B cell (primary cell): Measurements from ENCODE around the gene AQP10.

ENCODE experiments used
- CTCF ChIP-seq: fragments of 200-600 bp; IDR thresholded peaks from one replicate; pipeline ENCODE4 v1.8.0; 2022; ENCODE audit warnings: antibody characterized with exemption, mild to moderate bottlenecking
- EZH2 ChIP-seq: IDR thresholded peaks from 2 replicates; pipeline ENCODE4 v1.6.1; 2012; ENCODE audit warnings: borderline replicate concordance, low read depth, mild to moderate bottlenecking, moderate library complexity, low read length; ENCODE audit not compliant: insufficient read depth, poor library complexity, severe bottlenecking

- no peak for TF ChIP-seq EZH2
- TF ChIP-seq CTCF, result no peak
Measured at GRCh38 chr1:154352581-154353459, 31.9 kb downstream of the AQP10 start.
